Measurements from ENCODE around the gene NTM.

NTM gene

DNA sequence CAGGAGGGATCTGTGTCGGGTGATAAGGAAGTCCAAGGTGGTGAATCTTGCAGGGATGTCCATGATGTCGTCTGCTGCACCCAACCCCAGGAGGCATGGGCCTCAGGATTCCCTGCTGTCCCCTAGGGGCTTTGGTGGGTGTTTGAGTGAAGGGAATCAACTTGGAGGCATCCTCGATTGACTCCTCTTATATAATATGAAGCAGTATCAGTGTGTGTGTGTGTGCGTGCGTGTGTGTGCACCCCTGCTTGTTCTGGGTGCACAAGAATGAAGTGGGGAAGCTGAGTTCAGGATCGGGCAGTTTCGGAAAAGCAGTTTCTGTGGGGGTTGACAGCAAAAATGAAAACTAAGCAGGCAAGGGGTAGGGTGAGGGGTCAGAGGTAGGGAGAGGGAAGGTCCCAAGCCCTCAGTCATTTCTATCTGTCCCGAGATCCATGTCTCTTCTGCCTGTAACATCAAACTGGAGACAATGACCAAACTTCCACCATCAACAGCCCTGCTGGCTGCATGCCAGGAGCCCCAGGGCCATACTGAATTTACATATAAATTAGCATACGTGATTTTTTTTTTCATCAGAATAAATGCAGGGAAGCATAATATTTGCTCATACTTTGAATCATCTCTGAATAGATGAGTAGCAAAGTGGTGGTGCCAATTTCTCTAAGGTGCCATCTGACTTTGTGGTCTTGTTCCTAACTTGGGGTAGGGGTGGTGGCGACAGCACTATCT is 2.0 kb downstream of the NTM start:
- no peaks in the 10 kb centered on the region for H3K9me3 ChIP-seq (ENCODE audit: control insufficient read depth, insufficient read depth, low read depth, low read length)
- H3K4me1 ChIP-seq (ENCODE audit: control insufficient read depth, insufficient read depth, low read length), result peaks cover 10% of the 10 kb centered on the region; the same call in 1 of the 2 replicates
- H3K36me3 ChIP-seq (ENCODE audit: control insufficient read depth in 2 of 2, insufficient read depth in 1 of 2, low read length in 2 of 2), result no peaks in the 10 kb centered on the region
- H3K4me3 ChIP-seq (ENCODE audit: low read depth, low read length), result no peak overlapping the region
- ChIA-PET CTCF (no interaction called here), POLR2A (no interaction called here)
- H3K27ac ChIP-seq (ENCODE audit: extremely low read depth, low read depth, low read length), result no peak overlapping the region
- no peak for TF ChIP-seq ZNF624 (tag by site-specific recombination; IDR thresholded peaks at IDR 0.05)
- TF ChIP-seq ZNF423 (tag by site-specific recombination; IDR thresholded peaks at IDR 0.05), result no peak
- no peak for TF ChIP-seq ZNF416 (tag by site-specific recombination; IDR thresholded peaks at IDR 0.05)
- no peak for TF ChIP-seq WT1 (tag by site-specific recombination; IDR thresholded peaks at IDR 0.05)
- TF ChIP-seq, protein P1, sequence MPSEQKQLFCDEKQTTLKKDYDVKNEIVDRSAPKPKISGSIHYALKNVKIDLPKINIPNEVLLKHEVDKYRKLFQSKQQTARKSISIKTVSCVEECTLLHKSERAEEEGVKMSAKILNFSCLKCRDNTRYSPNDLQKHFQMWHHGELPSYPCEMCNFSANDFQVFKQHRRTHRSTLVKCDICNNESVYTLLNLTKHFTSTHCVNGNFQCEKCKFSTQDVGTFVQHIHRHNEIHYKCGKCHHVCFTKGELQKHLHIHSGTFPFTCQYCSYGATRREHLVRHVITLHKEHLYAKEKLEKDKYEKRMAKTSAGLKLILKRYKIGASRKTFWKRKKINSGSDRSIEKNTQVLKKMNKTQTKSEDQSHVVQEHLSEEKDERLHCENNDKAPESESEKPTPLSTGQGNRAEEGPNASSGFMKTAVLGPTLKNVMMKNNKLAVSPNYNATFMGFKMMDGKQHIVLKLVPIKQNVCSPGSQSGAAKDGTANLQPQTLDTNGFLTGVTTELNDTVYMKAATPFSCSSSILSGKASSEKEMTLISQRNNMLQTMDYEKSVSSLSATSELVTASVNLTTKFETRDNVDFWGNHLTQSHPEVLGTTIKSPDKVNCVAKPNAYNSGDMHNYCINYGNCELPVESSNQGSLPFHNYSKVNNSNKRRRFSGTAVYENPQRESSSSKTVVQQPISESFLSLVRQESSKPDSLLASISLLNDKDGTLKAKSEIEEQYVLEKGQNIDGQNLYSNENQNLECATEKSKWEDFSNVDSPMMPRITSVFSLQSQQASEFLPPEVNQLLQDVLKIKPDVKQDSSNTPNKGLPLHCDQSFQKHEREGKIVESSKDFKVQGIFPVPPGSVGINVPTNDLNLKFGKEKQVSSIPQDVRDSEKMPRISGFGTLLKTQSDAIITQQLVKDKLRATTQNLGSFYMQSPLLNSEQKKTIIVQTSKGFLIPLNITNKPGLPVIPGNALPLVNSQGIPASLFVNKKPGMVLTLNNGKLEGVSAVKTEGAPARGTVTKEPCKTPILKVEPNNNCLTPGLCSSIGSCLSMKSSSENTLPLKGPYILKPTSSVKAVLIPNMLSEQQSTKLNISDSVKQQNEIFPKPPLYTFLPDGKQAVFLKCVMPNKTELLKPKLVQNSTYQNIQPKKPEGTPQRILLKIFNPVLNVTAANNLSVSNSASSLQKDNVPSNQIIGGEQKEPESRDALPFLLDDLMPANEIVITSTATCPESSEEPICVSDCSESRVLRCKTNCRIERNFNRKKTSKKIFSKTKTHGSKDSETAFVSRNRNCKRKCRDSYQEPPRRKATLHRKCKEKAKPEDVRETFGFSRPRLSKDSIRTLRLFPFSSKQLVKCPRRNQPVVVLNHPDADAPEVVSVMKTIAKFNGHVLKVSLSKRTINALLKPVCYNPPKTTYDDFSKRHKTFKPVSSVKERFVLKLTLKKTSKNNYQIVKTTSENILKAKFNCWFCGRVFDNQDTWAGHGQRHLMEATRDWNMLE (tag by site-specific recombination; conservative IDR thresholded peaks at IDR 0.05; ENCODE audit: low read depth), result no peak
- no peak for TF ChIP-seq ZNF121 (tag by site-specific recombination; IDR thresholded peaks at IDR 0.05)
- TF ChIP-seq ZNF747 (tag by site-specific recombination; IDR thresholded peaks at IDR 0.05), result no peak
- no peak for TF ChIP-seq ZNF302 (tag by site-specific recombination; IDR thresholded peaks at IDR 0.05; ENCODE audit: low read depth)

DNA sequence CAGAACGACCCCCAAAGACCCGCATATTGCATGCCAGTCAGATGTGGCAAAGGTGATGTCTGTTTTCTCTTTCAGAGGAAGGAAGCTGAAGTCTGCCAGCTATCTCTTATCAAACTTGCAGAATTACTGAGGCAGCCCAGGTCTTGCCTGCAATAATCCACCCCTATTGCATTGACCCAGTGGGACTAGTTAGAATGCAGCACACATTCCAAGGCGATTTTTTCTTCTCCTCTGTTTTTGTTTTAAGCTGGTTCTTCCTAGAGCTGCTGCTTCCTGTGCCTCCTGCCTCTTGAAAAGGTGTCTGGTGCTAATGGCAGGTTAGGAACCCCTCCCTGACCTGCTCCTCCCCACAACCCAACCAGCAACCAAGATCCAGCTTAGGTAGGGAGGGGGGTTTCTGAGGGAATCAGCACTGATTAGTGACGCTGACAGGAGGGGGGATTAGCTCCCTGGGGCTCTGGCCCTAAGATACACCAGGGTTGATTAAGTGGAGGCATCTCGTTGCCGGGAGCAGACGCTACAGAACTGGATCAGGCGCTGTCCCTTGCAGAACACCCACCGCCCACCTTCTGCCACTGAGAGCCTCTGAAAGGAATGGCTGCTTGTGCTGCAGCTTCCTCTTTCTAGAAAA is 2.8 kb downstream of the NTM start:
- peaks cover 10% of the 10 kb centered on the region; the same call in 1 of the 2 replicates for H3K4me1 ChIP-seq (ENCODE audit: control insufficient read depth, insufficient read depth, low read length)
- TF ChIP-seq ZNF133 (tag by site-specific recombination; IDR thresholded peaks at IDR 0.05) (no peak), ZNF624 (tag by site-specific recombination; IDR thresholded peaks at IDR 0.05) (no peak), ZNF600 (tag by site-specific recombination; IDR thresholded peaks at IDR 0.05) (no peak), YY1 (tag by site-specific recombination; IDR thresholded peaks at IDR 0.05) (no peak), ZNF266 (tag by site-specific recombination; IDR thresholded peaks at IDR 0.05; ENCODE audit: low read depth) (no peak), OVOL3 (tag by site-specific recombination; IDR thresholded peaks at IDR 0.05) (no peak)
- TF ChIP-seq, protein P2, sequence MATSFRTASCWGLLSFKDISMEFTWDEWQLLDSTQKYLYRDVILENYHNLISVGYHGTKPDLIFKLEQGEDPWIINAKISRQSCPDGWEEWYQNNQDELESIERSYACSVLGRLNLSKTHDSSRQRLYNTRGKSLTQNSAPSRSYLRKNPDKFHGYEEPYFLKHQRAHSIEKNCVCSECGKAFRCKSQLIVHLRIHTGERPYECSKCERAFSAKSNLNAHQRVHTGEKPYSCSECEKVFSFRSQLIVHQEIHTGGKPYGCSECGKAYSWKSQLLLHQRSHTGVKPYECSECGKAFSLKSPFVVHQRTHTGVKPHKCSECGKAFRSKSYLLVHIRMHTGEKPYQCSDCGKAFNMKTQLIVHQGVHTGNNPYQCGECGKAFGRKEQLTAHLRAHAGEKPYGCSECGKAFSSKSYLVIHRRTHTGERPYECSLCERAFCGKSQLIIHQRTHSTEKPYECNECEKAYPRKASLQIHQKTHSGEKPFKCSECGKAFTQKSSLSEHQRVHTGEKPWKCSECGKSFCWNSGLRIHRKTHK (tag by site-specific recombination; IDR thresholded peaks at IDR 0.05), result no peak
- TF ChIP-seq, protein P3, sequence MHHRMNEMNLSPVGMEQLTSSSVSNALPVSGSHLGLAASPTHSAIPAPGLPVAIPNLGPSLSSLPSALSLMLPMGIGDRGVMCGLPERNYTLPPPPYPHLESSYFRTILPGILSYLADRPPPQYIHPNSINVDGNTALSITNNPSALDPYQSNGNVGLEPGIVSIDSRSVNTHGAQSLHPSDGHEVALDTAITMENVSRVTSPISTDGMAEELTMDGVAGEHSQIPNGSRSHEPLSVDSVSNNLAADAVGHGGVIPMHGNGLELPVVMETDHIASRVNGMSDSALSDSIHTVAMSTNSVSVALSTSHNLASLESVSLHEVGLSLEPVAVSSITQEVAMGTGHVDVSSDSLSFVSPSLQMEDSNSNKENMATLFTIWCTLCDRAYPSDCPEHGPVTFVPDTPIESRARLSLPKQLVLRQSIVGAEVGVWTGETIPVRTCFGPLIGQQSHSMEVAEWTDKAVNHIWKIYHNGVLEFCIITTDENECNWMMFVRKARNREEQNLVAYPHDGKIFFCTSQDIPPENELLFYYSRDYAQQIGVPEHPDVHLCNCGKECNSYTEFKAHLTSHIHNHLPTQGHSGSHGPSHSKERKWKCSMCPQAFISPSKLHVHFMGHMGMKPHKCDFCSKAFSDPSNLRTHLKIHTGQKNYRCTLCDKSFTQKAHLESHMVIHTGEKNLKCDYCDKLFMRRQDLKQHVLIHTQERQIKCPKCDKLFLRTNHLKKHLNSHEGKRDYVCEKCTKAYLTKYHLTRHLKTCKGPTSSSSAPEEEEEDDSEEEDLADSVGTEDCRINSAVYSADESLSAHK (tag by site-specific recombination; IDR thresholded peaks at IDR 0.05), result no peak
- TF ChIP-seq, protein P4, sequence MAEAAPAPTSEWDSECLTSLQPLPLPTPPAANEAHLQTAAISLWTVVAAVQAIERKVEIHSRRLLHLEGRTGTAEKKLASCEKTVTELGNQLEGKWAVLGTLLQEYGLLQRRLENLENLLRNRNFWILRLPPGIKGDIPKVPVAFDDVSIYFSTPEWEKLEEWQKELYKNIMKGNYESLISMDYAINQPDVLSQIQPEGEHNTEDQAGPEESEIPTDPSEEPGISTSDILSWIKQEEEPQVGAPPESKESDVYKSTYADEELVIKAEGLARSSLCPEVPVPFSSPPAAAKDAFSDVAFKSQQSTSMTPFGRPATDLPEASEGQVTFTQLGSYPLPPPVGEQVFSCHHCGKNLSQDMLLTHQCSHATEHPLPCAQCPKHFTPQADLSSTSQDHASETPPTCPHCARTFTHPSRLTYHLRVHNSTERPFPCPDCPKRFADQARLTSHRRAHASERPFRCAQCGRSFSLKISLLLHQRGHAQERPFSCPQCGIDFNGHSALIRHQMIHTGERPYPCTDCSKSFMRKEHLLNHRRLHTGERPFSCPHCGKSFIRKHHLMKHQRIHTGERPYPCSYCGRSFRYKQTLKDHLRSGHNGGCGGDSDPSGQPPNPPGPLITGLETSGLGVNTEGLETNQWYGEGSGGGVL (tag by site-specific recombination; IDR thresholded peaks at IDR 0.05), result no peak
- TF ChIP-seq, protein P5, sequence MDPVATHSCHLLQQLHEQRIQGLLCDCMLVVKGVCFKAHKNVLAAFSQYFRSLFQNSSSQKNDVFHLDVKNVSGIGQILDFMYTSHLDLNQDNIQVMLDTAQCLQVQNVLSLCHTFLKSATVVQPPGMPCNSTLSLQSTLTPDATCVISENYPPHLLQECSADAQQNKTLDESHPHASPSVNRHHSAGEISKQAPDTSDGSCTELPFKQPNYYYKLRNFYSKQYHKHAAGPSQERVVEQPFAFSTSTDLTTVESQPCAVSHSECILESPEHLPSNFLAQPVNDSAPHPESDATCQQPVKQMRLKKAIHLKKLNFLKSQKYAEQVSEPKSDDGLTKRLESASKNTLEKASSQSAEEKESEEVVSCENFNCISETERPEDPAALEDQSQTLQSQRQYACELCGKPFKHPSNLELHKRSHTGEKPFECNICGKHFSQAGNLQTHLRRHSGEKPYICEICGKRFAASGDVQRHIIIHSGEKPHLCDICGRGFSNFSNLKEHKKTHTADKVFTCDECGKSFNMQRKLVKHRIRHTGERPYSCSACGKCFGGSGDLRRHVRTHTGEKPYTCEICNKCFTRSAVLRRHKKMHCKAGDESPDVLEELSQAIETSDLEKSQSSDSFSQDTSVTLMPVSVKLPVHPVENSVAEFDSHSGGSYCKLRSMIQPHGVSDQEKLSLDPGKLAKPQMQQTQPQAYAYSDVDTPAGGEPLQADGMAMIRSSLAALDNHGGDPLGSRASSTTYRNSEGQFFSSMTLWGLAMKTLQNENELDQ (tag by site-specific recombination; IDR thresholded peaks at IDR 0.05; ENCODE audit: low read depth), result no peak
- no peak overlapping the region for H3K27ac ChIP-seq (ENCODE audit: extremely low read depth, low read depth, low read length)
- no peaks in the 10 kb centered on the region for H3K36me3 ChIP-seq (ENCODE audit: control insufficient read depth in 2 of 2, insufficient read depth in 1 of 2, low read length in 2 of 2)
- H3K4me3 ChIP-seq (ENCODE audit: low read depth, low read length), result no peak overlapping the region
- ChIA-PET CTCF (interaction anchor here (0.6 kb wide), 1 partner anchor 17 kb away, joined by 3 read pairs; no protein-coding TSS in a partner anchor), POLR2A (no interaction called here)
- H3K9me3 ChIP-seq (ENCODE audit: control insufficient read depth, insufficient read depth, low read depth, low read length), result no peaks in the 10 kb centered on the region

All from HEK293 (cell line).